Body of pancreas (tissue), 4 donors: ENCODE results near the gene ADAMTS6. TPM values are rescaled to one million over a fixed set of nuclear protein-coding genes. Genes with fewer than 3 reads are reported as not detected.

Experiments
- ATAC-seq: fragments of 150-250 bp; one replicate; pipeline ENCODE4 v1.9.1; 2016
- DNase-seq, 4 donors: peaks; one replicate each; pipeline ENCODE4 v3.0.0-alpha.2; 2019
- H3K27ac ChIP-seq, 4 donors: fragments of 200-600 bp; sonication (generic); 1 replicate in 3 of 4; 2 replicates in 1 of 4; pipeline versions ENCODE4 v1.5.1 to v1.6.1; 2016 to 2019; ENCODE audit warnings: mild to moderate bottlenecking in 1 of 4, mixed read lengths in 1 of 4, moderate library complexity in 1 of 4
- H3K27me3 ChIP-seq, 2 donors: fragments of 200-600 bp; sonication (generic); one replicate each; pipeline ENCODE4 v1.6.0; 2016; ENCODE audit warnings: mild to moderate bottlenecking in 1 of 2
- H3K36me3 ChIP-seq, 2 donors: fragments of 200-600 bp; sonication (generic); replicated peaks in 1 of 2; 2 replicates each; pipeline ENCODE4 v1.5.1; 2016; ENCODE audit warnings: low read depth in 2 of 2; ENCODE audit not compliant: insufficient read depth in 1 of 2
- H3K4me1 ChIP-seq: fragments of 200-600 bp; sonication (generic); one replicate; pipeline ENCODE4 v1.6.0; 2016
- H3K4me3 ChIP-seq, 2 donors: fragments of 200-600 bp; sonication (generic); 1 replicate in 1 of 2; 2 replicates in 1 of 2; pipeline ENCODE4 v1.5.1; 2016 to 2019
- H3K9me3 ChIP-seq, 3 donors: fragments of 200-600 bp; sonication (generic); 1 replicate in 2 of 3; 2 replicates in 1 of 3; pipeline ENCODE4 v1.5.1; 2016
- POLR2A ChIP-seq, 3 donors: fragments of 450-650 bp; IDR thresholded peaks; one replicate each; pipeline ENCODE4 v1.6.1; 2016; ENCODE audit warnings: antibody characterized with exemption in 3 of 3, mild to moderate bottlenecking in 2 of 3
- WGBS, 2 donors: methylation state at CpG; one replicate each; pipeline ENCODE4 v1.1.5; 2017; 5-methylcytosine and 5-hydroxymethylcytosine counted together
- intact Hi-C: fragments of 100-400 bp; cut with DNase I; formaldehyde crosslinking; loops from one replicate; pipeline ENCODE4 v1.15.1; 2023
- total RNA-seq, 2 donors: library from RNA; depleted of rRNA; stranded (reverse); fragments of >200 nt; gene quantifications; one replicate each; pipeline ENCODE4 v1.1.0, GENCODE V29; 2016
- TF ChIP-seq, protein P1 (sequence below), 7 experiments: fragments of 450-650 bp in 4 of 7; fragments of 200-600 bp in 3 of 7; sonication (generic) in 3 of 7; IDR thresholded peaks; one replicate each; pipeline ENCODE4 v1.5.1; 2016 to 2019; ENCODE audit warnings: antibody characterized with exemption in 7 of 7

The ADAMTS6 gene
- total RNA-seq, 2 donors from 2014 or later = 0.78 TPM; not detected in 1

DNA sequence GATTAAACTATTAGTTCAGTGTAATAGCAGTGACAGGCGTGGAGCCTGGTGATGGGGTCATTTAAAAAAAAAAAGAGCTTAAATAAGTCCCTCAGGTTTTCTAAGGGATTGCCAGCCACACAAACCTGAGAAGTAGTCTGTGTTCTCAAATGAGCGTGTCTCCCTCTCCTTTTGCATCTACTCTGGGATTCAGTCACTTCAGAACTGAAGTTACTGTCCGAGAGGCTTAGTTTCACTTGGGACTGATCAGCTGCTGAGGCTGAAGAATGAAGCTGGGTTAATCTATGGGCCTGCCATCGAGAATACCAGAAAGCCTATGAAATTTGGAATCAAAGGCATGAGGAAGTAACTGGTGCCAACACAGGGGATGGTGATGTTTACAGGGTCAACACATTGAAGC lies 310.1 kb downstream of the ADAMTS6 start:
- H3K27me3 ChIP-seq = no peaks in the 10 kb centered on the region
- intact Hi-C loops = no loop called here
- no peak for ATAC-seq

DNA sequence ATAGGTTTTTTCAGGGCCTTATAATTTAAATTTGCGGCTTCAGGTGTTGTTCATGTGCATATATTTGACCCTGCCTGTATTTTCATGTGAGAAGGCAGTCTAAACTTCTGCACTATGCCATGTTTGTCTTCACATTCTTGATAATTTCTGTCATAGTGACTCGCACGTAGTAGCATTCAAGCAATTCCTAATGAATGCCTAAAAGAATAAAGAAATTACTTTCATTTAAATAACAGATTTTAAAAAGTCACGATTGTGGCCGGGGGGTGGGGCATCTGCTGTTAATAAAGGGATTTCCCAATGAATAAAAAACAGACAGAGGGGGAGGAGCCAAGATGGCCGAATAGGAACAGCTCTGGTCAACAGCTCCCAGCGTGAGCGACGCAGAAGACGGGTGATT lies 318.0 kb downstream of the ADAMTS6 start:
- Histone ChIP-seq H3K36me3 (no peaks in the 10 kb centered on the region), H3K27ac (no peak overlapping the region), H3K4me1 (no peaks in the 10 kb centered on the region), H3K4me3 (no peak overlapping the region), H3K9me3 (no peaks in the 10 kb centered on the region), H3K27me3 (no peaks in the 10 kb centered on the region)
- ATAC-seq (no peak), DNase-seq (no peak)
- WGBS, 2 donors = 87 to 91% methylated on average over 10 of the region's 10 CpGs
- no peak for TF ChIP-seq POLR2A (IDR thresholded peaks at IDR 0.05)
- TF ChIP-seq, protein P1, sequence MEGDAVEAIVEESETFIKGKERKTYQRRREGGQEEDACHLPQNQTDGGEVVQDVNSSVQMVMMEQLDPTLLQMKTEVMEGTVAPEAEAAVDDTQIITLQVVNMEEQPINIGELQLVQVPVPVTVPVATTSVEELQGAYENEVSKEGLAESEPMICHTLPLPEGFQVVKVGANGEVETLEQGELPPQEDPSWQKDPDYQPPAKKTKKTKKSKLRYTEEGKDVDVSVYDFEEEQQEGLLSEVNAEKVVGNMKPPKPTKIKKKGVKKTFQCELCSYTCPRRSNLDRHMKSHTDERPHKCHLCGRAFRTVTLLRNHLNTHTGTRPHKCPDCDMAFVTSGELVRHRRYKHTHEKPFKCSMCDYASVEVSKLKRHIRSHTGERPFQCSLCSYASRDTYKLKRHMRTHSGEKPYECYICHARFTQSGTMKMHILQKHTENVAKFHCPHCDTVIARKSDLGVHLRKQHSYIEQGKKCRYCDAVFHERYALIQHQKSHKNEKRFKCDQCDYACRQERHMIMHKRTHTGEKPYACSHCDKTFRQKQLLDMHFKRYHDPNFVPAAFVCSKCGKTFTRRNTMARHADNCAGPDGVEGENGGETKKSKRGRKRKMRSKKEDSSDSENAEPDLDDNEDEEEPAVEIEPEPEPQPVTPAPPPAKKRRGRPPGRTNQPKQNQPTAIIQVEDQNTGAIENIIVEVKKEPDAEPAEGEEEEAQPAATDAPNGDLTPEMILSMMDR (IDR thresholded peaks at IDR 0.05) = no peak
- intact Hi-C loops = no loop called here

More for the DNA sequence above, 310.1 kb downstream of the ADAMTS6 start:
- Histone ChIP-seq H3K4me3 (no peak overlapping the region), H3K36me3 (no peaks in the 10 kb centered on the region), H3K27ac (no peak overlapping the region), H3K4me1 (no peaks in the 10 kb centered on the region), H3K9me3 (no peaks in the 10 kb centered on the region)
- TF ChIP-seq POLR2A (IDR thresholded peaks at IDR 0.05) = no peak
- TF ChIP-seq, protein P1 (IDR thresholded peaks at IDR 0.05) = no peak
- DNase-seq = no peak
- whole genome bisulfite sequencing, 2 donors = 57 to 66% methylated on average over 4 of the region's 4 CpGs

DNA sequence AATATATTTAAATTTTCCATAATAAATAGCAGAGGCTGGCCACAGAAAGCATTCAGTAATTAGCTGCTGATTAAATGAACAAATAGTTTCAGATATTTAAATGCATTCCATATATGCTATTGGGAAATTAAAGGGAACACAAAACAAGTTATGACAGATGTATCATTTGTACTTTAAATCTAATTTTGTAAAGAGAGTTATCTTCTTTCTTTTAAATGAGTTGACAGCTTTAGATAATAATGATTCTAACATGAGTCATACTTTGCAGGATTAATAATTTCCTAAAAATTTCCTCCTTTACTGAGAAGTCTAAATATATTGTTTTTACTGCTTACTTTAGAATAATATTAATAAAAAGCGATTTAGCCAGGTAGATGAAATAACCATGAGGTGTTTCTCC lies 320.1 kb downstream of the ADAMTS6 start:
- Histone ChIP-seq H3K36me3 (no peaks in the 10 kb centered on the region), H3K9me3 (no peaks in the 10 kb centered on the region), H3K27me3 (no peaks in the 10 kb centered on the region), H3K4me1 (no peaks in the 10 kb centered on the region), H3K4me3 (no peak overlapping the region), H3K27ac (no peak overlapping the region)
- intact Hi-C loops = no loop called here
- TF ChIP-seq, protein P1 (IDR thresholded peaks at IDR 0.05) = no peak
- no peak for TF ChIP-seq POLR2A (IDR thresholded peaks at IDR 0.05)
- WGBS, 2 donors = 62 to 65% methylated on average over 1 of the region's 1 CpG
- DNase-seq (no peak), ATAC-seq (no peak)

DNA sequence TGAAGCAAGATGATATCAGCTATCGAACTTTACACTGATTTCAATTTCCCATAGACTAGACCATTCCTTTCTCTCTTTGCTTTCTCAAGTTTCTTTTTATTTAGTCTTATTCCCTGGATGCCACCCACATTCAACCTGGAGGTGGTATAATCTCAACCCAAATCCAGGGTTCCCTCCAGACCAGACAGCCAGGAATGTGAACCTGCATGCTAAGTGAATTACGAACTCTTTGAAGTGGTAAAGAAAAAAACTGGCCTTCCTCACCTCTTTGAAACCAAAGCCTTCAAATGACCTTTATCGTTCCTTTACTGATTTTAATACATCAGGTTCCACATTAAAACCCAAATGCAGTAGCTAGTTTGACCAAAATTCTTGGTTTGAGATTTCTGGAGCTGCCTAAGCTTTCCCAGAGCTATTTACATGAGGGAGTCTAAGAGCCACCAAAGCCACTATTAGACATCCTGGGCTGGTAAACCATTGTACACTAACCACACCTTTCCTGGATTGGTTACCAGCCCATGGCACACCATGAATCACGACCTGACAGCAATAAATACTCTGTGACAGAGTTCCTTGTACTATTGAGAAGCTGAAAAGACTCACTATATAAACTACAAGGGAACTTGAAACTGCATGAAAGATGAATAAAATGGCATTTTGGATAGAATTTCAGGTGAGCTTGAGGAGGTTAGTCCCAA lies 323.7 kb downstream of the ADAMTS6 start:
- Histone ChIP-seq H3K9me3 (no peaks in the 10 kb centered on the region), H3K36me3 (no peaks in the 10 kb centered on the region), H3K4me3 (no peak overlapping the region), H3K27ac (no peak overlapping the region), H3K4me1 (no peaks in the 10 kb centered on the region), H3K27me3 (no peaks in the 10 kb centered on the region)
- no peak for DNase-seq
- WGBS, 2 donors = 60 to 61% methylated on average over 4 of the region's 4 CpGs
- no peak for ATAC-seq
- TF ChIP-seq POLR2A (IDR thresholded peaks at IDR 0.05) = no peak
- TF ChIP-seq, protein P1 (IDR thresholded peaks at IDR 0.05) = no peak
- intact Hi-C loops = no loop called here

DNA sequence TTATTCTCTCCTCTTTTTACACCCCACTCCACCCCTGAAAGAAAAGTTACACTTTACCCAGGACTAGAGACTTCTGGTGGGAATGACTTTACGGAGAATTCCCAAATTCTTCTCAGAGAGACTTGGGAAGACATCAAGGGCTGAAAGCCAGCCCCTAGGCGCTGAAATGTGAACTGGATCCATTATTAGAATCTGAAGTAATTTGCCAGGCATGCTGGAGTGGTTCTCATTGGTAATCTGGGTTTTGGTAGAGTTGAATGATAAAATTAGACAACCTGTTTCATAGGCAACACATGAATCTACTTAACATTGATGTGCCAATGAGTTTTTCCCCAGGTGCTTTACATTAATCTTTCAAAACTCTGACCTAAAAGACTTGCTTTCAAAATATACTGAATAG lies 324.8 kb downstream of the ADAMTS6 start:
- DNase-seq = no peak
- intact Hi-C loops = no loop called here
- no peaks in the 10 kb centered on the region for H3K4me1 ChIP-seq
- no peak overlapping the region for H3K4me3 ChIP-seq
- ATAC-seq = no peak
- 76 to 78% methylated on average over 2 of the region's 2 CpGs for WGBS, 2 donors
- no peak for TF ChIP-seq POLR2A (IDR thresholded peaks at IDR 0.05)
- TF ChIP-seq, protein P1 (IDR thresholded peaks at IDR 0.05) = no peak
- H3K9me3 ChIP-seq = no peaks in the 10 kb centered on the region
- no peaks in the 10 kb centered on the region for H3K27me3 ChIP-seq
- H3K27ac ChIP-seq = no peak overlapping the region
- H3K36me3 ChIP-seq = no peaks in the 10 kb centered on the region
